Testis (tissue), 3 donors: ENCODE results near the gene ADAMTS4. TPM values are rescaled to one million over a fixed set of nuclear protein-coding genes. Genes with fewer than 3 reads are reported as not detected.

Experiments
- DNase-seq: peaks from one replicate; pipeline ENCODE4 v3.0.0-alpha.2; 2019
- H3K27ac ChIP-seq, 2 donors: fragments of 200-600 bp; sonication (generic); one replicate each; pipeline ENCODE4 v1.5.1; 2019
- H3K27me3 ChIP-seq: fragments of 200-600 bp; sonication (generic); one replicate; pipeline ENCODE4 v1.5.1; 2019
- H3K36me3 ChIP-seq: fragments of 200-600 bp; sonication (generic); one replicate; pipeline ENCODE4 v1.5.1; 2017; ENCODE audit warnings: low read depth; ENCODE audit errors: missing control alignments
- H3K4me1 ChIP-seq: fragments of 200-600 bp; sonication (generic); one replicate; pipeline ENCODE4 v1.5.1; 2019
- H3K4me3 ChIP-seq, 2 donors: fragments of 200-600 bp; sonication (generic); one replicate each; pipeline ENCODE4 v1.5.1; 2017 to 2019
- H3K9me3 ChIP-seq: fragments of 200-600 bp; sonication (generic); one replicate; pipeline ENCODE4 v1.5.1; 2017
- CTCF ChIP-seq, 3 experiments: fragments of 450-650 bp in 2 of 3; fragments of 200-600 bp in 1 of 3; sonication (generic) in 1 of 3; IDR thresholded peaks; one replicate each; pipeline ENCODE4 v1.5.1; 2016 to 2019; ENCODE audit warnings: antibody characterized with exemption in 3 of 3, mild to moderate bottlenecking in 2 of 3, moderate library complexity in 1 of 3
- POLR2A ChIP-seq: fragments of 450-650 bp; IDR thresholded peaks from one replicate; pipeline ENCODE4 v1.6.1; 2017; ENCODE audit warnings: antibody characterized with exemption, mild to moderate bottlenecking, moderate library complexity
- WGBS, 2 donors: methylation state at CpG; one replicate each; pipeline ENCODE4 v1.1.5; 2018; 5-methylcytosine and 5-hydroxymethylcytosine counted together
- intact Hi-C: fragments of 100-400 bp; cut with DNase I; formaldehyde crosslinking; loops from one replicate; pipeline ENCODE4 v1.15.1; 2023; ENCODE audit warnings: low total_unique reads
- polyA plus RNA-seq: library from polyadenylated mRNA; stranded (reverse); fragments of 350-450 nt; fragmentation: Illumina TruSeq; extraction: RNeasy Lipid Tissue Mini Kit (QIAGEN cat#74804); gene quantifications from one replicate; pipeline ENCODE4 v1.2.3, GENCODE V29; 2014; ENCODE audit warnings: low read depth, low replicate concordance; ENCODE audit not compliant: insufficient read depth
- total RNA-seq, 2 donors: library from RNA; depleted of rRNA; stranded (reverse); fragments of >200 nt; gene quantifications; one replicate each; pipeline ENCODE4 v1.2.3, GENCODE V29; 2016

Gene ADAMTS4
- total and polyA plus RNA-seq, 3 donors from 2014 or later: 2.4 to 3.2 (median 2.7) TPM

- Histone ChIP-seq H3K9me3 (no peaks in the 10 kb centered on the region), H3K27me3 (no peaks in the 10 kb centered on the region), H3K4me1 (peaks cover 55% of the 10 kb centered on the region), H3K36me3 (no peaks in the 10 kb centered on the region), H3K27ac (peak overlapping the region; percentile 67 to 100), H3K4me3 (no peak overlapping the region)
- no peak for DNase-seq
- intact Hi-C loops: no loop called here
- TF ChIP-seq CTCF (IDR thresholded peaks at IDR 0.05) (no peak), POLR2A (no peak)
- WGBS, 2 donors: 63 to 67% methylated on average over 7 to 9 of the region's 11 CpGs
Observed at GRCh38 chr1:161197560-161198193, 1.2 kb downstream of the ADAMTS4 start.

GRCh38 chr1:161196521-161197451, 2.1 kb downstream of the ADAMTS4 start:
- DNase-seq: peak; percentile 43
- WGBS, 2 donors: 63 to 68% methylated on average over 21 to 27 of the region's 27 CpGs
- Histone ChIP-seq H3K9me3 (no peaks in the 10 kb centered on the region), H3K36me3 (no peaks in the 10 kb centered on the region), H3K27me3 (no peaks in the 10 kb centered on the region), H3K27ac (peak overlapping the region; percentile 67 to 100), H3K4me1 (peaks cover 56% of the 10 kb centered on the region), H3K4me3 (no peak overlapping the region)
- intact Hi-C loops: no loop called here
- TF ChIP-seq CTCF (IDR thresholded peaks at IDR 0.05) (no peak), POLR2A (no peak)

- H3K9me3 ChIP-seq: no peaks in the 10 kb centered on the region
- 80 to 98% methylated on average over 1 to 7 of the region's 7 CpGs for WGBS, 2 donors
- H3K4me1 ChIP-seq: peaks cover 50% of the 10 kb centered on the region
- H3K36me3 ChIP-seq: no peaks in the 10 kb centered on the region
- TF ChIP-seq CTCF (IDR thresholded peaks at IDR 0.05): no peak
- TF ChIP-seq POLR2A: no peak
- no peak overlapping the region for H3K4me3 ChIP-seq
- no peaks in the 10 kb centered on the region for H3K27me3 ChIP-seq
- intact Hi-C loops: no loop called here
- peak overlapping the region in 1 of 2 donors; percentile 100 for H3K27ac ChIP-seq
- DNase-seq: no peak
Observed at GRCh38 chr1:161196111-161196510, 2.7 kb downstream of the ADAMTS4 start.

- H3K4me3 ChIP-seq: no peak overlapping the region
- no peaks in the 10 kb centered on the region for H3K27me3 ChIP-seq
- no peak for DNase-seq
- no peak overlapping the region for H3K27ac ChIP-seq
- H3K4me1 ChIP-seq: peaks cover 41% of the 10 kb centered on the region
- no peaks in the 10 kb centered on the region for H3K9me3 ChIP-seq
- 88 to 90% methylated on average over 4 of the region's 4 CpGs for WGBS, 2 donors
- intact Hi-C loops: no loop called here
- H3K36me3 ChIP-seq: no peaks in the 10 kb centered on the region
- no peak for TF ChIP-seq POLR2A
- TF ChIP-seq CTCF (IDR thresholded peaks at IDR 0.05): no peak
Observed at GRCh38 chr1:161195171-161195570, 3.7 kb downstream of the ADAMTS4 start.
